Measurements from ENCODE around the gene FNDC3B.

- TF ChIP-seq MAX (IDR thresholded peaks at IDR 0.05) = no peak
- no peak for TF ChIP-seq TAF1 (IDR thresholded peaks at IDR 0.05; ENCODE audit: low read depth)
- TF ChIP-seq EGR1 (IDR thresholded peaks at IDR 0.05) = no peak
These were observed 107.9 kb downstream of the FNDC3B start for GRCh38 chr3:172147113-172147818.

All from Ishikawa (cell line).